DMS153 (cell line): ENCODE results near the gene ENO2.

Experiments used
- DNase-seq: peaks from one replicate; lab custom pipeline; 2025; lab: John Stamatoyannopoulos, UW

The ENO2 gene

GRCh38 chr12:6960593-6961277 lies 46.4 kb downstream of the ENO2 start:
- no peak for DNase-seq

GRCh38 chr12:6961278-6961694 lies 46.9 kb downstream of the ENO2 start:
- DNase-seq: peak; percentile 32

GRCh38 chr12:6961695-6962284 lies 47.4 kb downstream of the ENO2 start:
- peak; percentile 86 for DNase-seq

DNA sequence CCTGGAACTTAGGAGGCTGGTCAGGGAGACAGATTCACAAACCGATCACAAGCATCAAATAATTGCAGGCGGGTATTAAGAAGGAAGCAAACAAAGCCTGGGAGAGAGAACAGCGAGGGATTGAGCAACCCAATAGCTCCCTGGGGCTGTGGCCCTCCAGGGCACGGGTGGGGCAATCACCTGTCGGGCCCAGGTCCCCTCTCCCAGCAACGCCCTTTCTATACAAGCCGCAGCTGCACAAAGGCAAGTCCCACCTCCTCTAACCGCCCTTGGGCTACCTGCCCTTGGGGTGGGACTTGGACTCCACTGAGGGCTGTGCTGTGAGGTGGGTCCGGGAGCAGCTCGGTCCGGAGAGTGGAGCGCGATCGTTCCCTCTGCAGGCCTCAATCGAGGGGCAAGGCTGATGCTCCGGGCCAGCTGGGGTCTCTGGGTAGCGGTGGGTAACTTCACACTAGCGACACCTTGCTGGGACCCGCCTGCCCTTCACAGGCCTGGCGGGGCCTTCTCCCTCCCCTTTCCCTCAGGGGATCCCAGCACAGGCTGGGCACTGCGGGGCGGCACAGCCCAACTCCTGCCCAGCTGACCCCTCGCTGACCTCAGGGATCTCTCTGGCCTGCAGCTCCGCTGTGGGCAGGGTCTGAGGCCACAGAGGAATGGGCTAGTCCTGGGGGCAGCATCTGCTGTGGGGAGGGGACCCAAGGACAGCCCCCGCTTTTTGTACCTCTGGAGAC lies 48.1 kb downstream of the ENO2 start:
- peak; percentile 84 for DNase-seq

GRCh38 chr12:6963016-6963731 lies 48.8 kb downstream of the ENO2 start:
- peak; percentile 93 for DNase-seq

GRCh38 chr12:6963791-6964413 lies 49.5 kb downstream of the ENO2 start:
- no peak for DNase-seq

- DNase-seq: no peak
Observed at GRCh38 chr12:6964605-6965025, 50.2 kb downstream of the ENO2 start.

DNA sequence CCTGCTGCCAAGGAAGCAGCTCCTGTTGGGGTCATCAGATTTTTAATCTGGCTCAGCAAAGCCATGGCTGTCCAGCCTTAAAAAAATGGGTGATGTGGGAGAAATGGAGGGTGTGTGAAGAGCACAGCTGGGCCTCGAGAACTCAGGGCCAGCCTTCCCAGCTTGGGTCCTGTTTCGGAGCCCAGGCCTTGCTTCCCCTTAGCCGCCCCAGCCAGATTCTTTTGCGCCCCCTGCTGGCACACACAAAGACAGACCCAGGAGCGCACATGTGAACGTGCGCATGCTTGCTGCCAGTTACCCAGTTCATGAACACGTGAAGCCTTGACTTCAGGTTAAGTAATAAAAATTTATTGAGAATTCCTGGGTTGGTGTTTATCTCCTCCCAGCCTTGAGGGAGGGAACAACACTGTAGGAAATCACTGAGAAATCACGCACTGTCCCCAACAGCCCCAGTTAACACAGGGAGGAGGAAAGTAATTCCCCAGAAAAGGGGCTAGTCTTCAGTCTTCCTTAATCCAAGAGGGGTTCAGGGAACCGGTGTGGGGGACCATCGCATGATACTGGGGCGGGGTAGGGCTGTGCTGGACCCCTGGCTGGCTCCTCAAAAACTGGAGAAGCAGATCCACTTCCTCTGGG lies 50.8 kb downstream of the ENO2 start:
- peak; percentile 71 for DNase-seq

DNA sequence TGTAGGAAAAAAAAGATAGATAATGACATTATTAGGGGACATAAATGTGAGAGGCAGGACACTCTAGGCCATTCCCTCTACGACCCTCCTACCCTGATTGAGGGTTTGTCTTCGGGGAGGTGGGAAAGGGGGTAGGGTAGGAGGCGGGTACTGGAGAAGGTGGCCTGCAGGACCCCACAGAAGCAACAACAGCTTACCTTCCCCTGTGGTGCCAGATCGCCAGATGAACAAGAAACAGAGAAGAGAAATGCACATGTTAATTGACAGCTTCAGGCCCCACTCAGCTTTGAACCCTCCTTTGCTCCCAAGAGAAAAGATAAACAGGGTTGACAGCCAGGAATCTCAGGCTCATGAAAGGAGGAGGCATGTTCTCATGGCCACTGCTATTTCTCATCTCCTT lies 51.3 kb downstream of the ENO2 start:
- no peak for DNase-seq

- DNase-seq: no peak
Observed at GRCh38 chr12:6966351-6966750, 52.0 kb downstream of the ENO2 start.

DNA sequence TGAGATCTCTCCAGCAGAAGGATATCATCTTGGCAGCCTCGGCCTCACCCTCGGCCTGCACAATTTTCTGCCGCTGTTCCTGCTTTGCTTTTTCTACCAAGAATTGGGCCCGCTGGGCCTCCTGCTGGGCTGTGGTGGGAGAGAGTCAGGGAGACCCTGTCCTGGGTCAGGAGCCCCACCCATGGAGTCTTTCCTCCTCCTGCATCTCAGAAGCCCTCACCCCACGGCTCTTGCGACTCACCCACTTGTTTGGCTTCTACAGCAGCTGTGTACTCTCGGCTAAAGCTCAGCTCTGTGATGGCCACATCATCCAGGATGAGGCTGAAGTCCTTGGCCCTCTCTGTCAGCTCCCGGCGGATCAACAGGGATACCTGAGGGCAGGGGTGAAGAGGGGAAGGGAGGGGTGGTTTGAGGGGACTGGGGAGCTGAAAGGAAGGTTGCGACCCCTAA lies 53.3 kb downstream of the ENO2 start:
- no peak for DNase-seq

DNA sequence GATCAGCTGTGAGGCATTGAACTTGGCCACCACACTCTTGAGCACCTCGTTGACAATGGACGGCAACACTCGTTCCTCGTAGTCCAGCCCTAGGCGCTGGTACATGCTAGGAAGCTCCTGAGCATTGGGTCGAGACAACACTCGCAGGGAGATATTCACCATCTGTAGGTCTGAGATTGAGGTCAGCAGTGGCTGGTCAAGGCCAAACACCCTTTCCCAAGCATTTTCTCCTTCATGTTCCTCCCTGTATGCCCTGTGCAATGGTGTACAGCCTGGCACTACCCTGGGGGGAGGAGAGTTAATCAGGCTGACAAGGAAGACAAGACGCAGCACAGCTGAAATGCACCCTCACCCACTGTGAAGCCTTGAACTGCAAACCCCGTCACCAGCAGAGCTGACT lies 54.0 kb downstream of the ENO2 start:
- DNase-seq: no peak

- no peak for DNase-seq
Observed at GRCh38 chr12:6970096-6970527, 55.7 kb downstream of the ENO2 start.
